HG03045 (cell line): ENCODE data around the gene ISX.

Experiments used
- ATAC-seq: cut with Tn5 transposase; IDR thresholded peaks from one replicate; pipeline ENCODE4 v1.9.1; 2021; ENCODE audit warnings: mild to moderate bottlenecking, moderate library complexity; ENCODE audit not compliant: unreplicated experiment

The ISX gene

DNA sequence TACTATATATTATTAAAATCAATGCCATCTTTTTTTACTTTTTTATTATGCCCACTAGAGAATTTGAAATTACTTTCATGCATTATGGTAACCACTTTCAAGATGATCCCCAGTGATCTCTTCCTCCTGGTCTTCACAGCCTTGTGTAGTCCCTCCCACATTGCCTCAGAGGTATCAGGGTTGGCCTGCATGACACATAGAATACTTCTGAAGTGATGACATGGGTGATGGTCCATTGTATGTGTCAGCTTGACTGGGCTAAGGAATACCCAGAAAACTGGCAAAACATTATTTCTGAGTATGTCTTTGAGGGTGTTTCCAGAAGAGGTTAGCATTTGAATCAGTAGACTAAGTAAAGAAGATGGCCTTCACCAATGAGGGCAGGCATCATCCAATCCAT lies 14.2 kb upstream of the ISX start:
- no peak for ATAC-seq

DNA sequence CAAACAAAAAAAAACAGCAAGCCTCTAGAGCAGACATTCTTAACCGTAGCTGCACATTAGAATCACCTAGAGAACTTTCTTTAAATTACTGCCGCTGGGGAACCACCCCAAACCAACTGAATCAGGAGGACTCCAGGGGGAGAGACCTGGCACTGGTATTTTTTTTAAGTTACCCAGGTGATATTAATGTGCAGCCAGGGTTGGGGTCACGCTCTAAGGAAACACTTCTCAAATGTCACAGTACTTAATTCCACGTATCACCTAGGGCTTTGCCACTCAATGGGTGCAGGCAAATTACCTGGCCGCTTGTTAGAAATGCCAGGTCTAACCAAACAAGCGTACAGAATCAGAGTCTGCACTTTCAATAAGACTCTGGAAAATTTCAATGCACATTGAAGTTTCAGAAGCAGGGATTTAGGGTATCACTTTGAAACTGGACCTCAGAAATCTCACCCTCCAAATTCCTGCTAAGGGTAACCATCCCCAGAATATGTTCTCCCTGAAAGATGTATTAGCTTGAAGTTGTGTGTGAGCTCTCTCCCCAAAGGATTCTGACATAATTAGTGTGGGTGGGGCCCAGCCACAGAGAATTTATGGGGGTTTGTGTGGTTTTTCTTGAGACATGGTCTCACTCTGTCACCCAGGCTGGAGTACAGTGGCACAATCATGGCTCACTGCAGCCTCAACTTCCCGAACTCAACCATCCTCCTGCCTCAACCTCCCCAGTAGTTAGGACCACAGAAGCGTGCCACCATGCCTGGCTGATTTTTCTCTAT lies 12.7 kb upstream of the ISX start:
- no peak for ATAC-seq

DNA sequence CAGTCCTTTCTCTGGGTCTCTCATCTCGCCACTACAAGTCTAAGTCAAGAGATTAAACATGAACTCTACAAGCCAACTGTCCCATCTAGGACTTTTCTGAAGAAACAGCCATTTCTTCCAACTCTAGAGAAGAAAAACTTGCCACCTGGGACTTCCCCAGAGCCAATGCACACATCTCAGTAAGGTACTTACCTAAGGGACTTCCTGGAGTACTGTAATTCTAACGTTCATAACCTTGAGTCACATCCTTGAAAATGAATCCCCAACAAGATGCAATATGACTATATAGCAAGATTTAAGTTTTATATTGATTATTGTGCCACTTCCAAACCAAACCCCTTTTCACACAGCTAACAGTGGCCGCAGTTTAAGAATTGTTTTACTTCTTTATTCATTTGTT lies 11.9 kb upstream of the ISX start:
- no peak for ATAC-seq

DNA sequence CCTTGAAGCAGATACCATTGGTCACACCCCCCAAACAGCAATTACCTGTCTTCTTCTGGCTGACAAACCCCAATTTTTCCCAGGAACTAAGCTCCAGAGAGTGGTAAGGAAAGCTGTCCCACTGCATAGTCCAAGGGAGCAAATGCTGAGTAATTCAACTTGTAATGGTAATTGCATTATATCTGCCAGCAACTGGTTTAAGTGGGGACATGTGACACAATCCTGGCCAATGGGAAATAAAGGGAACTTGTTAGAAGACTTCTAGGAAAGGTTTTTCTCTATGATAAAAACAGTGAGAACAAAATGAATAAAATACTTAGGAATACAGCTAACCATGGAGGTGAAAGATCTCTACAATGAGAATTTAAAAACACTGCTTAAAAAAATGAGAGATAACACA lies 9.5 kb upstream of the ISX start:
- no peak for ATAC-seq

DNA sequence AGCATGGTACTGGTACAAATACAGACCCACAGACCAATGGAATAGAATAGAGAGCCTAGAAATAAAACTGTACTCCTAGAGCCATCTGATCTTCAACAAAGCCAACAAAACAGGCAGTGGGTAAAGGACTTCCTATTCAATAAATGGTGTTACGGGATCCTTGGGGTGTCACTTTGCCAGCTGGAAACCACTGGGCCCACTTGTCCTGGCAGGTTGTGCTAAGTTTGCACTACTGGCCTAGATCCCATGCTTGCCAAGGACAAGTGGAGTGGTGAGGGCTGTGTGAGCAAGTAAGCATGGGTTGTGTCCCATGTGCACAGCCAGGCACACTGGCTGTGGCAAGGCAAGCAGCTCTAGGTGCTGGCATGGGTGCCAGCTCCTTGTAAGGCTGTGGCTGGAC lies 8.8 kb upstream of the ISX start:
- no peak for ATAC-seq

DNA sequence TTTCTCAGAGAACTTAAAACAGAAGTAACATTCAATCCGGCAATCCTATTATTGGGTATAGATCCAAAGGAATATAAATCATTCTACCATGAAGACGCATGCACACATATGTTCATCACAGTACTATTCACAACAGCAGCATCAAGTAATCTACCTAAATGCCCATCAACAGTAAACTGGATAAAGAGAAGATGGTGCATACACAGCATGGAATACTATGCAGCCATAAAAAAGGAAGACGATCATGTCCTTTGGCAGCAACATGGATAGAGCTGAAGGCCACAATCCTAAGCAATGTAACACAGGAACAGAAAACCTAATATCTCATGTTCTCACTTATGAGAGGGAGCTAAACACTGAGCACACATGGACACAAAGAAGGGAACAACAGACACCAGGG lies 6.3 kb upstream of the ISX start:
- no peak for ATAC-seq

DNA sequence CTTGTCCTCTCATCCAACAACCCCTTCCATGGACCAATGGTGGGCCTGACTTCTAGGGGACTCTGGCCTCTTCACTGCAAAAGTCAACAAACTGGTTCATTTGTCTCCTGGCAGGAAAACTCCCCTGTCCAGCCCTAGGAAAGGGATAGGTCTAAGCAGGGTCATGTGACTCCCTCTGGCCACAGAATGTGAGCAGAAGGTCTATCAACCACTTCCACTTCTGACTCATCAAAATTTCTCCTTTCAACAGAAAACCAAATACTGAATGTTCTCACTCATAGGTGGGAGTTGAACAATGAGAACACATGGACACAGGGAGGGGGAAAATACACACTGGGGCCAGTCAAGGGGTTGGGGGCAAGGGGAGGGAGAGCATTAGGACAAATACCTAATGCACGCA lies 1.3 kb upstream of the ISX start:
- ATAC-seq, result no peak

DNA sequence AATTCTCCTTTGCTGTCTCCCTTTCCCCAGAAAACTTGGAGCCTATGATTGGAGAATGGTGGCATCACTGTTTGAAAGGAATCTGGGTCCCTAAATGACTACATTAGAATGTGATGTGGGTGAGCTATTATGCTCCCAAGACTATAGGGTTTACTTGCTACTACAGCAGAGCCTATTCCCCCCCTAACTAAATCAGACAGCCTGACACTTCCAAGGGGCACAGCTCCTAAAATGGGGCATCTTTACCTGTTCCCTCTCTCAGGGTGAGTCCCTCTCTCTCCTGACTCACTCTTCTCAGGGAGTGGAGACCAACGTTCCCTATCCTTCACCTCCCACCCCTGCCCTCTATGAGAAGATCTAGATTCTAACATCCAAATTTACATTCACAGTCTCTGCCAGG lies 775 bp upstream of the ISX start:
- no peak for ATAC-seq

DNA sequence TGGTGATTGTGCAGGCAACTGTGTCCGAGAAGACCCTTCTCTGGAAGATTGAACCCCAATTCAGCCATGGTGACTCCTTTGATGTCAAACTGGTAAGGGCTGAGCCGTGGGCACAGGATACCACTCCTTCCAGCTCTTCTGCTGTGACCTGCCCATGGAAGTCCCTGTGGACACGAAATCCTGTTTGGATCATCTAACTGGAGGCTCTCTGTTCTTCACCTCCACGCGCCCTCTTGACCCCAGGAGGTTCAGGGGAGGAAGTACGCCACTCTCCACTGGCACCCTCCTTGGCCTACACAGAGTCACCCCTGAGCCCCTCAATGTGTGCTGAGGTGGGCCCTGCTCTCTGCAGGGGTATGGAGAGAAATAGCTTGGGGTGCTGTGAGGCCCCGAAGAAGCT lies 810 bp downstream of the ISX start:
- ATAC-seq, result no peak

DNA sequence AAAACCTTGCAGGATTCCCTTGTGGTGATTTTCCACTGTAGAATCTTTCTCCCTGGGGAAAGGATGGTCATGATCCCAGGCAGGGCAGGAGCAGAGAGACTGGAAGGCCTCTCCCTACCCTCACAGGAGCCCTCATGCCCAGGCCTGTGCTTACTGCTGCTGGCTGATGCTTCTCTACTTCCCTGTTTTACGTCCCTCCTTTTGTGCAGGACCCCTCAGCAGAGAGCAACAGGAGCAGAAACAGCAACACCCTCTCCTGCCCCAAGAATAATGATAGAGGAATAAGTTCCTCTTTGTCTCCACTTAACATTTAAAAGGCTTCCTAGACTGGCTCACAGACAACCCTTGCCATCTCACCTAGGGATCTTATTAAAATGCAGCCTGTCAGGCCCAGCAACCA lies 3.6 kb downstream of the ISX start:
- ATAC-seq, result no peak

DNA sequence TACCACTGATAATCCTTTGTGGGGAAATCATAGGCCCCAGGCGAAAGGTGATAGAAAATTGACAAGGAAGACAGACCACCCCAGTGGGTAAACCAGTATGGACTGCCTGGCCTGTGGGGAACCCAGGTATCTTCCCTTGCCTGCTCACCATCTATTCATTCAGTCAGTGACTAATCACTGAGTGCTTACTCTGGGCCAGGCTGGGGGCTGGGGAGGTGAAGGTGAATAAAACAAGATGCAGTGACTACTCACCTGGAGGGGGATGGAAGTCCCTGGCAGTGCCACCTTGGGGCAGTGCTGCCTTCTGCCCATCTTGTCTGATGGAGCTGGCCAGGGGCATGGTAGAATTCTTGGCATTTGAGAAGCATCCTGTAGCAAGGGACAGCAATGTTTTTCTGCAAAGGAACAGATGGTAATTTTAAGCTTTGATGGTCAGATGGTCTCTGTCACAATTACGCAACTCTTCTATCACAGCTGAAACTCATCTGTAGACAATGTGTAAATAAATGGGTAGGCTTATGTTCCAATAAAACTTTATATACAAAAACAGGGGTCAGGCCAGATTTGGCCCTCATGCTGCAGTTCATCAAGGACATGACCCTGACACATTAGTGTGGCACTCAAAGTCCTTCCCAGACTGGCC lies 4.6 kb downstream of the ISX start:
- no peak for ATAC-seq

DNA sequence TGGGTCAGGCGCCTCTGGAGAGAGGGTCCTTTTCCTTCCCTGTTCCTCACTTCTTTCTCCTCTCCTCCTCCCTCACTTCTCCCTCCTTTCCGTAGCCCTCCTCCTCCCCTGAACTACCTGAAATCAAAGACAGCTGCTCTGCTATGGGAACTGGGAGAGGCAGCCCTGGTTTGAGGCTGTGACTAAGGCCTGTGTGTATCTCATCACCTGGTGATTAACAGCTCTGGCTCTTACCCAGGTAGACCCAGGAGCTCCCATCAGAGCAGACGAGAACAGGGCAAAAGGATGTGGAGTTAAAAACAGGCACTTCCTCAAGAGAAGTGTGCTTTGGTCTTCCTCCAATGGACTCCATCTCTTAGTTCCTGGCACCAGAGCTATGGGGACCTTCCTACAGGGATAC lies 5.8 kb downstream of the ISX start:
- ATAC-seq, result no peak

DNA sequence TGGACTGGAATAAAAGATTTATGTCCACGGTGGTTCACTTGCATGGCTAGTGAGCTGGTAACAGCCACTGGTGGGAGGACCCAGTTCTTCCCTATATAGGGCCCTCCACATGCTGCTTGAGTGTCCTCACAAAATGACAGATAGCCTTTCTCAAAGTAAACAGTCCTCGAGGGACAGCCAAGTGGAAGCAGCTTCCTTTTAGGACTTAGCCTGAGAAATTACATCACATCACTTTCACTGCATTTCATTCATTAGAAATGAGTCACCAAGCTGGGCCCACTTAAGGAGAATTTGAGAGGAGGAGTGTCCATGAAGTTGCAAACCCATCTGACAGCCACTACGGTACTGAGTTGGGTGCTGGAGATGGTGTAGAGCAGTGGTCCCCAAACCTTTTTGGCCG lies 7.0 kb downstream of the ISX start:
- no peak for ATAC-seq

DNA sequence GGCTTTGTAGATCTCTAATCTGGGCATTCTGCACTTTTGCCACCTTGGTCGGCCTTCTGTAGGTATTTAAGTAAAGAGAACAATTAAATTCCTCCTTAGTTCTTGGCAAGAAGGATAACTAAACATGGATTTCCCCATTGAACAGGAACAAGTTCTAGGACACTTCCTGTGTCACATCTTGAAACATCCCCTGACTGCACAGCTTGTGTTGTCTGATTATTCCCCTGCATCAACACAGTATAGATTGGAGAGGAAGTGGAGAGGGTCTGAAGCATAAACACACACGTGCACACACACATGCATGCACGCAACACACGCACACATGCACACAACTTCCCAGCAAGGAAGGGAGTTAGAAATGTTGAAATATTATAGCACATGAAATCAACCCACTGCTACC lies 8.6 kb downstream of the ISX start:
- ATAC-seq, result no peak

DNA sequence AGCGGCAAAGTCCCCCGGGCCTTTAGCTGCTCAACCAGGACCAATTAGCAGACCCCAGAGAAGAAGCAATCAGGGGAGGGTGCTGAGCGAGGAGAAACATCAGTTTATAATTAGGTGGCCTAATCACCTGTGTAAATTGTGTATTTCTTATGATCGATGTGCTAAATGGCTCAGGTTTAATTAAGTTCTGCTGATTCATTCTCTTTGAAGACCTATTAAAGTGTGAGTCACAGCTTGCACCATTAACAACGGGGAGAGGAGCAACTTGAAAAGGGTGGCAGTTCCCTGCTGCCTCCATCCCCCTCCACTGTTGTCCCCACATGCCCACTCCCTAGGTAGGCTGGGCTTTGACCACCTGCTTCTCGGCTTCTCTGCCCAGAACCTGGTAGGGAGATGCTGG lies 10.7 kb downstream of the ISX start:
- no peak for ATAC-seq

DNA sequence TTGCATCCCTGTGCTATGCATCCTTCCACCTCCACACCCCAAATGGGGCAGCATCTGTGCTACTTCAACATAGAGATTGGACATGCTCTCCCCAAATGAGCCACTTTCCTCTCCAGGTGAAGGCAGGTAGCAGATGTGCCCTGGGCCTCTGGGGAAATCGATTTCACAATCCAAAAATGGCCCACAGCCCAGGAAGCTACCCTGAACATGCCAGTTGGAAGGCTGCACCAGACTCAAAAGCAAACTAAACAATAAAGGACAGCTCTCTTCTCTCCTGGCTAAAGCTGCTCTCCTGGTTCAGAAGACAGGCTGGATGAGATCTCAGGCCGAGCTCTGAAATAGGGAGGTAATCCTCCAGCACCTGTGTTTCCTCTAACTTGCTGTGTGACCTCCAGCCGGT lies 19.7 kb downstream of the ISX start:
- no peak for ATAC-seq

DNA sequence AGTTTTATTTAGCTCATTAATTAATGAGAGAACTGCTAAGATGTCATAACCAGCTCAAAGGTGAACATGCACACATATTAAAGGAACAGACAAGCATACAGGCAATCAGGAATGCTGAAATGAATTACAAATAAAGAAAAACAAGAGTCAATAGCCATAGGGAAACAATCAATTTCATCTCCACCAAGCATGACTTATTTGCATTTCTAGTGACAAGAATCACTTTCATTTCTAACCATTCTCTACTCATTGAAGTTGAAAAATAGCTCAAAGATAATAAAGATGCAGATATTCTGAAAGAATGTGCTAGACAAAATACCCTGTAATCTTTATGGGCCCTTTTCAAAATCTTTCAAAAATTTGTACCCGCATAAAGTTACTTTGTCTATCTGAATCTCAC lies 23.2 kb downstream of the ISX start:
- no peak for ATAC-seq

DNA sequence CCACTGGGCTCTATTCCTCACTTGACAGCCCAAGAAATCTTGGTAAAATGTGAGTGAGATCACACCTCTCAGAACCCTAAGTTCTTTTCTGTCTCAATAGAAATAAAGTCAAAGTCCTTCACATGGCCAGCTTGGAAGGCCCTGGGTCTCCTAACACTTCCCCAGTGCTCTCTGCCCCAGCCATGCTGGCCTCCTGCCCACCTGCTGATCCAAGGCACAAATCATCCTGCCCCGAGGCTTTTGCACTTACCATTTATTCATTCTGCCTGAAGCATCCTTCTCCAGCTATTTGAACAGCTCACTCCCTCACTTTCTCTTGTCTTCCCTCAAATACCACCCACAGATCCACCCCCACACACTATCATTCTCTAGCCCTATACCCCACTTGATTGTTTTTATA lies 26.4 kb downstream of the ISX start:
- no peak for ATAC-seq

DNA sequence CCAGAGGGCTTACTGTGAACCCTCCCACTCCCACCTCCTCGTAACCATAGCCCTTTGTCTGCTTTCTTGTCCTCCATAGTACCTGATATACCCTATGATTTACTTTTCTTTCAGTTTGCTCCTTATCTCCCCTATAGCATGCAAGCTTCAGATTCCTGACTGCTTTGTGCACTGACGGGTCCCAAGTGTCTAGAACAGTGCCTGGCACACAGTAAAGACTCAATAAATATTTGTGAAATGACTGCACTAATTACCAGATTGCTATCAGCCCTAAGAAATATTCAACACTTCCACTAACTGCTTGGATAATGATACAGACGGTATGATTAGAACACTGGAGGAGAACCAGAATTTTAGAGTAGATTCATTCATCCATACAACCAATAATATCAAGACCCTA lies 33.0 kb downstream of the ISX start:
- ATAC-seq, result no peak

DNA sequence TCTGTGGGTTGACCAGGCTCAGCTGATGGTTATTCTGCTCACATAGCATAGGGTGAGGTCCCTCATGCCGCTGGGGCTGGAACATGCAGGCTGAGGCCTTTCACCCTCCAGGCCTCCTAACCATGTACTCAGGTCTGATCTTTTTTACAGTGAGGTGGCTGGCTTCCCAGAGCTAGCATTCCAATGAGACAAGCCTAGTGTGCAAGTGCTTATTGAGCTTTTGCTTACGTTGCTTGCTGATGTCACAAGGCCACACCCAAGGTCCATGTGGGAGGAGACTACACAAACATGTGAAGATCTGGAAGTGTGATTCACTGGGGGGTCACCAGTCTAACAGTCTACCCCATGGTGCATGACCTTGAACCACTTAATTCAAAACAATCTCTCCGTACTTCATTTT lies 33.9 kb downstream of the ISX start:
- ATAC-seq, result no peak

DNA sequence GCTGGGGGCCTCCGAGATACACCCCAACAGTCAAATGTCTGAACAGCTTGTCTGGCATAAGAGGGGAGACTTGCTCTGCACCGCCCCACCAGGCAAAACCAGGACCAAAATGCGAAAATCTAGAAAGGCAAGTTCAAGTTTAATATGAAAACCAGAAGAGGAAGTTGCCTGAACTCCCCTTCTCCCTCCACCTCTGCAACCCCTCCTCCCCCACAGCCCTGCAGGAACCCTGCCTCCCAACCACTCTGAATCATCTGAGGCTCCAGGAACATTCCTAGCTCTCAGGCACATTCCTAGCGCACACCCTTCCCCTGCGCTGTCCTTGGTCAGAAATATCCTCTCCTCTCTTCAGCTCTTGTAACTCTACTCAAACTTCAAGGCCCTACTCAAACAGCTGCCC lies 36.7 kb downstream of the ISX start:
- ATAC-seq, result no peak

DNA sequence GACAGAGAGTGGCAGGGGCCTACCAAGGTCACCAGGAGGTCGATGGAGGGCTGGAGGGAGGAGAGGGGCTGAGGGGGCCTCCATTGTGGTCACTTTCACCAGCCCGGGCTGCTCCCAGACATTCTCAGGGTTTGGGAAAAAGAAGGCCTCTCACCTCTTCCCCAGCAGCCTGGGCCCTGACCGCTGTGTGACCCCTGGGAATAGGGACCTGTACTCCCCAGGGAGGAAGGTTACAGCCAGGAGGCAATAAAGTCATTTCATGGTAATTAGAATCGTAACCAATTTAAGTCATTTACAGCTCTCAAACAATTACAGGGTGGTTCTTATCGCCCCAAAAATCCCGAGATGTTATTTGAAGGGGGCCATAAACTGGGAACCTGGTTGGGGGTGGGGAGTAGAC lies 37.8 kb downstream of the ISX start:
- ATAC-seq, result no peak

DNA sequence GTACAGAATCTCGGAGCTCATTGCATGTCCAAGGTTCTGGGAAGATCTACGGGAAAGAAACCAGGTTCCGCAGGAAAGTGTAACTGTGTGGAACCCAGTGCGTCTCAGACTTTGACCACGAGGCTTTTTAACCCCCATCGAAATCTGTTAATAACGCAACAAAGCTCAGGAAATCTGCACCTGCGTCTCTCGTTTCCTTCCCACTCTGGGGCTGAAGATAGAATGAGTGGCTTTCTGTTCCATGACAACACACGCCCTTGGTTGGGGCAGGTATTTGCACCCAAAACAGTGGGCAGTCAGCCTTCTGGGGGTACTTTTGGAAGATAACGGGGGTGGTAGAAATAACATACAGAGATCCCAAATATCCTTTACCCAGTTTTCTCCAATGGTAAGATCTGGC lies 38.5 kb downstream of the ISX start:
- ATAC-seq, result no peak
